ENCODE results near the gene HOXB4.

HOXB4 gene

GRCh38 chr17:48623583-48623982, 45.4 kb upstream of the HOXB4 start:
- no peak for TF ChIP-seq CTCF (conservative IDR thresholded peaks at IDR 0.05; ENCODE audit: low read length)
- no peak for DNase-seq (ENCODE audit: low read depth)
- no peak overlapping the region for H3K4me3 ChIP-seq (ENCODE audit: low read length)

GRCh38 chr17:48622857-48623256, 44.7 kb upstream of the HOXB4 start:
- DNase-seq (ENCODE audit: low read depth), result no peak
- no peak for TF ChIP-seq CTCF (conservative IDR thresholded peaks at IDR 0.05; ENCODE audit: low read length)
- no peak overlapping the region for H3K4me3 ChIP-seq (ENCODE audit: low read length)

GRCh38 chr17:48621410-48622392, 43.6 kb upstream of the HOXB4 start:
- no peak for DNase-seq (ENCODE audit: low read depth)
- TF ChIP-seq CTCF (conservative IDR thresholded peaks at IDR 0.05; ENCODE audit: low read length), result no peak

GRCh38 chr17:48620461-48621139, 42.5 kb upstream of the HOXB4 start:
- no peak overlapping the region for H3K4me3 ChIP-seq (ENCODE audit: low read length)
- no peak for TF ChIP-seq CTCF (conservative IDR thresholded peaks at IDR 0.05; ENCODE audit: low read length)
- DNase-seq (ENCODE audit: low read depth), result no peak

More at GRCh38 chr17:48621410-48622392, 43.6 kb upstream of the HOXB4 start:
- no peak overlapping the region for H3K4me3 ChIP-seq (ENCODE audit: low read length)

GRCh38 chr17:48619826-48620449, 41.8 kb upstream of the HOXB4 start:
- no peak overlapping the region for H3K4me3 ChIP-seq (ENCODE audit: low read length)
- TF ChIP-seq CTCF (conservative IDR thresholded peaks at IDR 0.05; ENCODE audit: low read length), result no peak
- DNase-seq (ENCODE audit: low read depth), result no peak

- peak overlapping the region; percentile 46; the same call in 1 of the 2 replicates for H3K4me3 ChIP-seq (ENCODE audit: low read length)
- DNase-seq (ENCODE audit: low read depth), result peak; percentile 78
- TF ChIP-seq CTCF (conservative IDR thresholded peaks at IDR 0.05; ENCODE audit: low read length), result peak; percentile 83
These were observed 40.2 kb upstream of the HOXB4 start for GRCh38 chr17:48618256-48618896.
